HG02678 (cell line): Measurements from ENCODE around the gene KAT2A.

Source experiments
- ATAC-seq: cut with Tn5 transposase; IDR thresholded peaks from one replicate; pipeline ENCODE4 v1.9.1; 2021; ENCODE audit warnings: mild to moderate bottlenecking, moderate library complexity; ENCODE audit not compliant: unreplicated experiment

KAT2A gene

GRCh38 chr17:42065201-42065600 lies 56.0 kb downstream of the KAT2A start:
- no peak for ATAC-seq
